ENCODE measurements around the gene SMIM5. TPM values are rescaled to one million over a fixed set of nuclear protein-coding genes. Genes with fewer than 3 reads are reported as not detected.

Gene SMIM5
- polyA plus RNA-seq, 1 donor: 19.6 TPM

GRCh38 chr17:75615301-75615700 lies 17.9 kb upstream of the SMIM5 start:
- DNase-seq: no peak
- no peaks in the 10 kb centered on the region for H3K27me3 ChIP-seq (ENCODE audit: control insufficient read depth, insufficient read depth, low read length)

DNA sequence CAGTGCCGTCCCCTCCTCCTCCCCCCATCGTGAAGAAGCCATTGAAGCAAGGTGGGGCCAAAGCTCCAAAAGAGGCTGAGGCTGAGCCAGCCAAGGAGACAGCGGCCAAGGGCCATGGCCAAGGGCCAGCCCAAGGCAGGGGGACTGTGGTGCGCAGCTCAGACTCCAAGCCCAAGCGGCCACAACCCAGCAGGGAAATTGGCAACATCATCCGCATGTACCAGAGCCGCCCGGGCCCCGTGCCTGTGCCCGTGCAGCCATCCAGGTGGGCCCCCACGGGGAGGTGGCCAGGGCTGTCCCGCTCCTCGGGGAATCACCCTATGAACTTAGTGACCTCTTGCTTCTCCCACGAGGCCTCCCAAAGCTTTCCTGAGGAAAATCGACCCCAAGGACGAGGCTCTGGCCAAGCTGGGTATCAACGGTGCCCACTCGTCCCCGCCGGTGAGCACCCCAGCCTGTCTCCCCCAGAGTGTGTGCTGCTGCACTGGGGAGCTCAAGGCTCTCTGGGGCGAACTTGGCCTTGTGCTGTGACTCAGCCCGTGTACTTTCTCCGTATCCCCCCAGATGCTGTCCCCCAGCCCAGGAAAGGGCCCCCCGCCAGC lies 16.6 kb upstream of the SMIM5 start:
- no CpG with 5 or more reads among the region's 24 CpGs for WGBS (ENCODE audit: insufficient coverage, low lambda C conversion rate)
- Histone ChIP-seq H3K4me3 (ENCODE audit: low read length) (no peak overlapping the region), H3K27ac (ENCODE audit: low read length) (peak overlapping the region; percentile 92), H3K4me1 (ENCODE audit: control insufficient read depth, insufficient read depth, low read length) (peaks cover 64% of the 10 kb centered on the region), H3K36me3 (ENCODE audit: control insufficient read depth, insufficient read depth, low read length) (peaks cover 94% of the 10 kb centered on the region), H3K9me3 (ENCODE audit: control insufficient read depth, low read depth, low read length) (peaks cover 12% of the 10 kb centered on the region), H3K27me3 (ENCODE audit: control insufficient read depth, insufficient read depth, low read length) (no peaks in the 10 kb centered on the region)
- no peak for DNase-seq

More at GRCh38 chr17:75615301-75615700, 17.9 kb upstream of the SMIM5 start:
- peaks cover 83% of the 10 kb centered on the region for H3K36me3 ChIP-seq (ENCODE audit: control insufficient read depth, insufficient read depth, low read length)
- H3K4me3 ChIP-seq (ENCODE audit: low read length): no peak overlapping the region
- H3K9me3 ChIP-seq (ENCODE audit: control insufficient read depth, low read depth, low read length): peaks cover 12% of the 10 kb centered on the region
- WGBS (ENCODE audit: insufficient coverage, low lambda C conversion rate): no CpG with 5 or more reads among the region's 11 CpGs
- H3K4me1 ChIP-seq (ENCODE audit: control insufficient read depth, insufficient read depth, low read length): peaks cover 75% of the 10 kb centered on the region
- peak overlapping the region; percentile 23 for H3K27ac ChIP-seq (ENCODE audit: low read length)

- Histone ChIP-seq H3K4me3 (ENCODE audit: low read length) (no peak overlapping the region), H3K4me1 (ENCODE audit: control insufficient read depth, insufficient read depth, low read length) (peaks cover 58% of the 10 kb centered on the region), H3K27ac (ENCODE audit: low read length) (peak overlapping the region; percentile 92), H3K36me3 (ENCODE audit: control insufficient read depth, insufficient read depth, low read length) (peaks cover 95% of the 10 kb centered on the region), H3K27me3 (ENCODE audit: control insufficient read depth, insufficient read depth, low read length) (no peaks in the 10 kb centered on the region), H3K9me3 (ENCODE audit: control insufficient read depth, low read depth, low read length) (peaks cover 12% of the 10 kb centered on the region)
- WGBS (ENCODE audit: insufficient coverage, low lambda C conversion rate): no CpG with 5 or more reads among the region's 16 CpGs
- peak; percentile 95 to 96 for DNase-seq
These were observed 16.0 kb upstream of the SMIM5 start for GRCh38 chr17:75617218-75617617.

DNA sequence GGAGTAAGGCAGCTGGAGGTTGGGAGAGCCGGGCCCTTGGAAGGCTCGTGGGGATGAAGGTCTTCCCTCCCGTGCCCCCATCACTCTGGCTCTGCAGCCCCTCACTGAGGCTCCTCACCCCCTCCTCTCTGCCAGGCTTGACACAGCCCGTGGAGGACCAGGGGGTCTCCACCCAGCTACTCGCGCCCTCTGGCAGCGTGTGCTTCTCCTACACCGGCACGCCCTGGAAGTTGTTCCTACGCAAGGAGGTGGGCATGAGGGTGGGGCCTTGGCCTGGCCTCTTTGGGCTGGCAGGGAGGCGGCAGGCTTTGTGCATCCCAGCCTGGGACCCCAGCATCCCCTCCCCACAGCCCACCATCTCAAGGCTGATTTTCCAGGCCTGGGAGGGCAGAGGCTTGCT lies 15.6 kb upstream of the SMIM5 start:
- Histone ChIP-seq H3K36me3 (ENCODE audit: control insufficient read depth, insufficient read depth, low read length) (peaks cover 97% of the 10 kb centered on the region), H3K4me3 (ENCODE audit: low read length) (no peak overlapping the region), H3K27me3 (ENCODE audit: control insufficient read depth, insufficient read depth, low read length) (no peaks in the 10 kb centered on the region), H3K4me1 (ENCODE audit: control insufficient read depth, insufficient read depth, low read length) (peaks cover 55% of the 10 kb centered on the region), H3K27ac (ENCODE audit: low read length) (peak overlapping the region; percentile 92), H3K9me3 (ENCODE audit: control insufficient read depth, low read depth, low read length) (peaks cover 12% of the 10 kb centered on the region)
- no peak for DNase-seq
- no CpG with 5 or more reads among the region's 11 CpGs for WGBS (ENCODE audit: insufficient coverage, low lambda C conversion rate)

GRCh38 chr17:75619506-75620431 lies 13.5 kb upstream of the SMIM5 start:
- peaks cover 12% of the 10 kb centered on the region for H3K9me3 ChIP-seq (ENCODE audit: control insufficient read depth, low read depth, low read length)
- H3K27ac ChIP-seq (ENCODE audit: low read length): no peak overlapping the region
- no CpG with 5 or more reads among the region's 36 CpGs for WGBS (ENCODE audit: insufficient coverage, low lambda C conversion rate)
- no peaks in the 10 kb centered on the region for H3K27me3 ChIP-seq (ENCODE audit: control insufficient read depth, insufficient read depth, low read length)
- no peak overlapping the region for H3K4me3 ChIP-seq (ENCODE audit: low read length)
- H3K36me3 ChIP-seq (ENCODE audit: control insufficient read depth, insufficient read depth, low read length): peaks cover 92% of the 10 kb centered on the region
- peaks cover 41% of the 10 kb centered on the region for H3K4me1 ChIP-seq (ENCODE audit: control insufficient read depth, insufficient read depth, low read length)
- no peak for DNase-seq

GRCh38 chr17:75621489-75621888 lies 11.7 kb upstream of the SMIM5 start:
- peaks cover 4% of the 10 kb centered on the region for H3K9me3 ChIP-seq (ENCODE audit: control insufficient read depth, low read depth, low read length)
- peaks cover 92% of the 10 kb centered on the region for H3K36me3 ChIP-seq (ENCODE audit: control insufficient read depth, insufficient read depth, low read length)
- DNase-seq: no peak
- H3K4me3 ChIP-seq (ENCODE audit: low read length): no peak overlapping the region
- no peaks in the 10 kb centered on the region for H3K27me3 ChIP-seq (ENCODE audit: control insufficient read depth, insufficient read depth, low read length)
- WGBS (ENCODE audit: insufficient coverage, low lambda C conversion rate): no CpG with 5 or more reads among the region's 4 CpGs
- no peak overlapping the region for H3K27ac ChIP-seq (ENCODE audit: low read length)
- peaks cover 24% of the 10 kb centered on the region for H3K4me1 ChIP-seq (ENCODE audit: control insufficient read depth, insufficient read depth, low read length)

GRCh38 chr17:75622076-75622475 lies 11.2 kb upstream of the SMIM5 start:
- H3K9me3 ChIP-seq (ENCODE audit: control insufficient read depth, low read depth, low read length): peaks cover 2% of the 10 kb centered on the region
- no peak overlapping the region for H3K4me3 ChIP-seq (ENCODE audit: low read length)
- H3K27me3 ChIP-seq (ENCODE audit: control insufficient read depth, insufficient read depth, low read length): no peaks in the 10 kb centered on the region
- peaks cover 92% of the 10 kb centered on the region for H3K36me3 ChIP-seq (ENCODE audit: control insufficient read depth, insufficient read depth, low read length)
- 83% methylated on average over 1 of the region's 8 CpGs for WGBS (ENCODE audit: insufficient coverage, low lambda C conversion rate)
- H3K4me1 ChIP-seq (ENCODE audit: control insufficient read depth, insufficient read depth, low read length): peaks cover 18% of the 10 kb centered on the region
- DNase-seq: no peak
- no peak overlapping the region for H3K27ac ChIP-seq (ENCODE audit: low read length)

DNA sequence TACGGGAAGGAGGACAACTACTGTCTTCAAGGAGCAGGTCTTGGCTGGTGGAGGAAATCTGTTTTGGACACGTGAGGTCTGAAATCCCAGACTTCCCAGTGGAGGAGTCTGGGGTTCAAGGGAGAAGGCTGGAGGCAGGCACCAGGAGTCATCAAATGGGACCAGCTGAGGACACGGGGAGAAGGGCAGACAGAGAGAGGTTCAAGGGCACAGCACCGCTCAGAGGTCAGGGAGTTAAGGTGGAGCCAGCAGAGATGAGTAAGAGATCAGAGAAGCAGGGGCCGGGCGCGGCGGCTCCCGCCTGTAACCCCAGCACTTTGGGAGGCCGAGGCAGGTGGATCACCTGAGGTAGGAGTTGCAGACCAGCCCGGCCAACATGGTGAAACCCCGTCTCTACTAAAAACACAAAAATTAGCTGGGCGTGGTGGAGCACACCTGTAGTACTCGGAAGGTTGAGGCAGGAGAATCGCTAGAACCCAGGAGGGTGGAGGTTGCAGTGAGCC lies 10.4 kb upstream of the SMIM5 start:
- Histone ChIP-seq H3K9me3 (ENCODE audit: control insufficient read depth, low read depth, low read length) (peaks cover 2% of the 10 kb centered on the region), H3K27ac (ENCODE audit: low read length) (no peak overlapping the region), H3K4me1 (ENCODE audit: control insufficient read depth, insufficient read depth, low read length) (peaks cover 13% of the 10 kb centered on the region), H3K4me3 (ENCODE audit: low read length) (no peak overlapping the region), H3K36me3 (ENCODE audit: control insufficient read depth, insufficient read depth, low read length) (peaks cover 93% of the 10 kb centered on the region), H3K27me3 (ENCODE audit: control insufficient read depth, insufficient read depth, low read length) (no peaks in the 10 kb centered on the region)
- 100% methylated on average over 1 of the region's 15 CpGs for WGBS (ENCODE audit: insufficient coverage, low lambda C conversion rate)
- no peak for DNase-seq

DNA sequence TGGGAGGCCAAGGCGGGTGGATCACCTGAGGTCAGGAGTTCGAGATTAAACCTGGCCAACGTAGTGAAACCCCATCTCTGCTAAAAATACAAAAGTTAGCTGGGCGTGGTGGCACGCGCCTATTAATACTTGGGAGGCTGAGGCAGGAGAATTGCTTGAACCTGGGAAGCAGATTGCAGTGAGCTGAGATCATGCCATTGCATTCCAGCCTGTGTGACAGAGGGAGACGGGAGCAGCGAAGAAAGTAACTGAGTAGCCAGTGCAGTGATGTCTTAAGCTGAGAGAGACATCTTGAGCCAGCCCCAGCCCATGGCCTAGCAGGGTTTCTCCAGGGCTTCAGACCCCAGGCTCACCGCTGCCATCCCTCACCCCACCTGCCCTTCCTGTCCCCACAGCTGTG lies 9.8 kb upstream of the SMIM5 start:
- H3K27ac ChIP-seq (ENCODE audit: low read length): no peak overlapping the region
- DNase-seq: no peak
- H3K4me3 ChIP-seq (ENCODE audit: low read length): no peak overlapping the region
- H3K9me3 ChIP-seq (ENCODE audit: control insufficient read depth, low read depth, low read length): peaks cover 2% of the 10 kb centered on the region
- H3K36me3 ChIP-seq (ENCODE audit: control insufficient read depth, insufficient read depth, low read length): peaks cover 93% of the 10 kb centered on the region
- 93% methylated on average over 5 of the region's 9 CpGs for WGBS (ENCODE audit: insufficient coverage, low lambda C conversion rate)
- peaks cover 9% of the 10 kb centered on the region for H3K4me1 ChIP-seq (ENCODE audit: control insufficient read depth, insufficient read depth, low read length)
- H3K27me3 ChIP-seq (ENCODE audit: control insufficient read depth, insufficient read depth, low read length): no peaks in the 10 kb centered on the region

- peaks cover 8% of the 10 kb centered on the region for H3K4me1 ChIP-seq (ENCODE audit: control insufficient read depth, insufficient read depth, low read length)
- no CpG with 5 or more reads among the region's 12 CpGs for WGBS (ENCODE audit: insufficient coverage, low lambda C conversion rate)
- no peaks in the 10 kb centered on the region for H3K9me3 ChIP-seq (ENCODE audit: control insufficient read depth, low read depth, low read length)
- no peak for DNase-seq
- no peak overlapping the region for H3K27ac ChIP-seq (ENCODE audit: low read length)
- H3K4me3 ChIP-seq (ENCODE audit: low read length): no peak overlapping the region
- H3K36me3 ChIP-seq (ENCODE audit: control insufficient read depth, insufficient read depth, low read length): peaks cover 93% of the 10 kb centered on the region
- H3K27me3 ChIP-seq (ENCODE audit: control insufficient read depth, insufficient read depth, low read length): no peaks in the 10 kb centered on the region
These were observed 9.2 kb upstream of the SMIM5 start for GRCh38 chr17:75624021-75624420.

Measured in large intestine (tissue), 3 donors.